HG03139 (cell line): Measurements from ENCODE around the gene BEND4.
A peak's percentile ranks its signal among the peaks of the same experiment; 100 is the strongest.

Source experiments
- ATAC-seq: cut with Tn5 transposase; IDR thresholded peaks from one replicate; pipeline ENCODE4 v1.9.1; 2021; ENCODE audit not compliant: unreplicated experiment

The BEND4 gene

DNA sequence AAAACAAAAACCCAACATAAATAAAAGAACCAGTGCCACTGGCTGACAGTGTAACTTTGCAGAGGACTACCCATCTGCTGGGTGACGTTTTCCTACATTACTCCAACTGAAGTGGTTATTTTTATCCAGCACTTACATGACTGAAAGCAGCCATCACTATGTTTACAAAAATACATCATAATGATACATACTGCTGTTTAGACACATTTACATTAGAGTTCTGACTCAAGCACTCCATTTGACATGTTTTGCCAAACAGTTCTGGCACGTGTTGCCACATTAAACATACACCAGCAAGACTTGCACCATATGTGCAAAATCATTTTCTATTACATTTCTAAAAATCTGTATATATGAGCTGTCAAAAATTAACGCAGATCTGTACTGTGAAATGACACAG is 39.6 kb downstream of the BEND4 start:
- no peak for ATAC-seq

DNA sequence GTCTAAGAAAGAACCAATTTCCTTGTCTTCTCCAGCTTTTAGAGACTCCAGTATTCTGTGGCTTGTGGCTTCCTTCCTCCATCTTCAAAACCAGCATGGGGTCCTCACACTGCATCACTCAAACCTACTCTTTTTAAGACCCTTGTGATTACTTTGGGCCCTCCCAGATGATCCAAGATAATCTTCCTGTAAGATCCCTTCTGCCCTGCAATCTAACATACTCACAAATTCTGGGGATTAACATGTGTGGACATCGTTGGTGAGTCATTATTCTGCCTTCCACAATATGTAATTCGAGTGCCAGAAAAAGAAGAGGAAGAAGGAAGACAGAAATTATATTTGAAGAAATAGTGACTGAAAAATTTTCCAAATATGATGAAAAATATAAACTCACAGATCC is 47.9 kb downstream of the BEND4 start:
- ATAC-seq: no peak

DNA sequence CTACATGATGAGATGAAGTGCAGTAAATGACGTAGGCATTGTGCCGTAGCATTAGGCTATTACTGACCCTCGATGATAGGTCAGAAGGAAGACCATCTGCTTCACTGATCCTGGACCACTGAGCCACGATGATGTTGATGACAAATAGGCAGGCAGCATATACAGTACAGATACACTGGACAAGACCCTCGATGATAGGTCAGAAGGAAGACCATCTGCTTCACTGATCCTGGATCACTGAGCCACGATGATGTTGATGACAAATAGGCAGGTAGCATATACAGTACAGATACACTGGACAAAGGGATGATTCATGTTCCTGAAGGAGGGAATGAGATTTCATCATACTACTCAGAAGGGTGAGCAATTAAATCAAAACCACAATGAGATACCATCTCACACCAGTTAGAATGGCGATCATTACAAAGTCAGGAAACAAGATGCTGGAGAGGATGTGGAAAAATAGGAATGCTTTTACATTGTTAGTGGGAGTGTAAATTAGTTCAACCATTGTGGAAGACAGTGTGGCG is 50.9 kb downstream of the BEND4 start:
- no peak for ATAC-seq

DNA sequence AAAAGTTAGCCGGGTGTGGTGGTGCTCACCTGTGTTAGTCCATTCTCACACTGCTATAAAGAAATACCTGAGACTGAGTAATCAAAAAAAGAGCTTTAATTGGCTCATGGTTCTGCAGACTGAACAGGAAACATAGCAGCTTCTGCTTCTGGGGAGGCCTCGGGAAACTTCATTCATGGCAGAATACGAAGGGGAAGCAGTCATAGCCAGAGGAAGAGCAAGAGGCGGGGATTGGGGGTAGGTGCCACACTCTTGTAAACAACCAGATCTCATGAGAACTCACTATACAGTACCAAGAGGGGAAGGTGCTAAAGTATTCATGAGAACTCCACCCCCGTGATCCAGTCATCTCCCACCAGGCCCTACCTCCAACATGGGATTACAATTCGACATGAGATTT is 64.1 kb downstream of the BEND4 start:
- no peak for ATAC-seq

DNA sequence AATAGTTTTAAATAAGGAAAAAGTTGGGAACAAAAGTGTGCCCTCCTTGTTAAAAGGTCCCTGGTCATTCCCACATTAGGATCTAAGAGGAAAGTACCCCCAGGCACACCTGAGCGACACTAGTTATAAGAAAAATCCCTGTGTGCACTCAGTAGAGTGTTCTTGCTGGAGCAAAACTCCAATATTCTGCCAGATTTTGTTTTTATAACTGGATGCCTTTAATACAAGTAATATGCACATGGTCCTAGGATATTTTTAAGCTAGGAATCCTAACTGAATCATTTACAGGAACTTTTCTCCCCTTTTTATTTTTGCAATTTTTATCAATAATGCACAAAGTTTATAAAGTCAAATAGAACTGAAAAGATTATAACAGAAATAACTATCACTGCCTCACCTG is 68.6 kb downstream of the BEND4 start:
- ATAC-seq: no peak

DNA sequence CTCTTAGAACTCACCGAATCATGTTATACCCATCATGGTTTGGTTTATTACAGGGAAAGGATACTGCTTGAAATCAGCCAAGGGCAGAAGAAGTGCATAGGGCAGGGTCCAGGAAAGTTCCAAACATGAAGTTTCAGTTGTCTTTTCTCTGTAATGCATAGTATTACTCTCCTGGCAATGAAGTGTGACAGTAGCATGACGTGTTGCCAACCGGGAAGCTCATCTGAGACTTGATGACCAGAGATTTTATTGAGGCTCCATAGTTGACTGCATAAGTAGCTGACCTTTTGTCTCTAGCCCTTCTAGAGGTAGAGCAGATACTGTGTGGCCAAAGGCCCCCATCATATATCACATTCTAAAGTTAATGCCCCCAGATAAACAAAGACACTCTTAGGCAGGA is 72.1 kb downstream of the BEND4 start:
- peak; percentile 44 for ATAC-seq

DNA sequence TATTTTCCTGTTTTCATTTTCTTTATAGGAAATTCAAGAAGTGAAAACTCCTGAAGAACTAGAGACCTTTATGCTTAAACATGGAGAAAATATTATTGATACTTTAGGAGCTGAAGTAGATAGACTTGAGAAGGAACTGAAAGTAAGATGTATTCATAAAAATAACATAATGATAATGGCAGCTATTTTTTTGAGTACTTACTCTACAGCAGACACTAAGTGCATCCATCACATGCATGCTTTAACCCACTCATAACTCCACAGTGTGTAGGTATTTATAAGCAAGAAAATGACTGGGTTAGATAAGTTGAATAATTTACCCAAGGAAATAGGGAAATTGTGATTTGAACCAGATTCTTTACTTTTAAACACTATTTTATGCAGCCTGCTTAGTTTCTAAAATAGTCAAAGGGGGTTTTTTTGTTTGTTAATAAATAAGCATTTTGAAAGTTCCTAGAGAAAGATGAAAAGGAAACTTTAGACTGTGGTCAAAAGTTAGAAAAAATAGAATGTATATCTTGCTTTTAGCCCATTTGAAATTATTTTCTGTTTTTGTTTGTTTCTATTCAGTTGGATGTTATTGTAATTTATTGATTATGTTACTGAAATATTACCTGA is 74.2 kb downstream of the BEND4 start:
- ATAC-seq: peak; percentile 78

DNA sequence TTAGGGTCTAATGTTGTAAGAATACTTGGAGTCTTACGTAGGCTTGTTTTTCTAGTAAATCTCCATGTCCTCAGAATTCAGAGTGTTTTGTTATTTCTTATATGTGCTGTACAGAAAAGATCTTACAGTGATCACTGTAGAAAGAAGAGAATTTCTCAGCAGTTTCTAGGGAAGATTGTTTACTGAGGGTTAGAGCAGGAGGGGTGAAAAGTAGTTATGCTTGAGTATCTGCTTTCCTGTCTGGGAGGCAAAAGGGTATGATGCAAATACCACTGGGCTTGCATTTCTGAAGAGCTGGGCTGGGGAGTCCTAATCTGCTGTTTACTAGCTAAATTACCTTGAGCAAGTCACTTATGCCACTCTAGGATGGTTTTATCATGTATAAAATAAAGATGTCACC is 78.2 kb downstream of the BEND4 start:
- no peak for ATAC-seq

DNA sequence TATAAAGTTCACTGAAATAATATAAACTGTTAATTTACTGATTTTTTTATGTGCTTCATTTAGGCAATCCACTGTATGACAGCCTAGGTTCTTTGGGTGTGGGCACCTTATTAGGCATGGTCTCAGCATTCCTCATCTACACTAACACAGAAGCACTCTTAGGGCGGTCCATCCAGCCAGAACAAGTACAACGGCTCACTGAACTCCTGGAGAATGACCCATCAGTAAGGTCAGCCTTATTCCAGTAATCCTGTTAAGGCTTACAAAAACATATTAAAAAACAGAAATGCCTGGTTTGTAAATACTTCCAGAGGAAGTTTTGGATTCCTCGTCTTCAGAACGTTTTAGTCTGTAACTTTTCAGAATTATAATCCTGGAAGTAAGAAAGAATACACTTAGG is 82.0 kb downstream of the BEND4 start:
- no peak for ATAC-seq

DNA sequence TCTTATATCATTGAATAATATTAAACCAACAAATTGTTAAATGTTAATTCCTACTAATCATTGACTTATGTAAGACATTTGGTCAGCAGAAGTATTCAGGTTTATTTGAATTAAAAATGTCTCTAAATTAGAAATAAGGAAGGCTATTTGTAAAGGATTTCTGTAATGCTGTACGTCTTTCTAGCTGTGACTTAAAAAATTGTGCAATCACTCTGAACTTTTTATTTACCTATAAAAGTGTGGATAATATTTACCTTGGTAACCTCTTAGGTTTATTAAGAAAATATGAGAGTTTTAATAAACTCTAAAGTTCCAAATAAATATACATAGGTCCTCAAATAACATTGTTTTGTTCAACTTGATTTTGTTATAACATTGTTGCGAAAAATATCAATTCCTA is 85.2 kb downstream of the BEND4 start:
- ATAC-seq: no peak

DNA sequence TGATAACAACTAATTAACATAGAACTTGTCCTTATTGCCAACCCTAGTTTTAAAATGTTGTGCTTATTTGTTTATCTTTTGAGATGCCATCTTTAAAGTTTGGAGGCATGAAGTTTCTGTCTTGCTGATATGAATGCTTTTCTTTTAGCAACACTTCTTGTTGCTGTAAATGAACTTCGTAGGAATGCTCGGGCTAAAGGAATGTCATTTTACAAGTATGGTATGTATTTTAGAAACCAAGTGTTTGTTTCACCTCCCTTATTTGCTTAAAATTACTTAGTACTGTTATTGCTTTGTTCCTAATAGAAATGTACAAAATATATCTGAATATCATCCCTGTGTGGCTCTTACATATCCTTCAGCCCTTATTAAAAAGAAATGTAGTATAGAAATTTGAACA is 86.1 kb downstream of the BEND4 start:
- ATAC-seq: no peak
